OCI-LY1 (cell line): ENCODE results near the gene MAP3K1.

Experiments
- CTCF ChIP-seq: fragments of 200-600 bp; sonication (generic), shearing (Covaris generic); IDR thresholded peaks from 2 replicates; pipeline ENCODE4 v1.5.1; 2017; ENCODE audit warnings: mild to moderate bottlenecking, antibody characterized with exemption, low read length, moderate library complexity, mixed read lengths
- EZH2 ChIP-seq: fragments of 200-600 bp; sonication (generic), shearing (Covaris generic); IDR thresholded peaks from 2 replicates; pipeline ENCODE4 v1.8.0; 2017; ENCODE audit warnings: borderline replicate concordance, mixed run types, mild to moderate bottlenecking, antibody characterized with exemption, low read length, moderate library complexity, mixed read lengths

DNA sequence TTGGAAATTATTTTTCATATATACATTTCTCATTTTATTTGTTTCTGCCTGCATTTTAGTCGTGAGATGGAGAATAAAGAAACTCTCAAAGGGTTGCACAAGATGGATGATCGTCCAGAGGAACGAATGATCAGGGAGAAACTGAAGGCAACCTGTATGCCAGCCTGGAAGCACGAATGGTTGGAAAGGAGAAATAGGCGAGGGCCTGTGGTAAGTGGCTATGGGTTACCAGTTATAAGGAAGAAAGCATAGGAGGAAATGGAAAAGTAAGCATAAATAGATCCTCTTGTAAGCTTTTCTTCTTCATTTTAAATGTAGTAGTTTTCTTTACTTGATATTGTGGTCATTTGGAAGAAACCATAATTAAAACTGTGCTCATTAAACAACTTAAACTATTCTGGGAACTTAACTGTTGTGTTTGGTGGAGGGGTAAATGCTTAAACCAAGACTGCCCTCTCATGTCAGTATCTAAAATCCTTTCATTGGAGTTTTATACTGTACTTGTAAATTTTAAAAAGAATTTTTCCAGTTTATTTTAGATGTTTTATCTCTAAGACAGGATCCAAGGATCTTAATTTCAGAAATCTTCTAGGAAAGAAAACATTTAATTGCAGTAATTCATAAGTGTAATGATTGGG, 41.3 kb downstream of the MAP3K1 start:
- TF ChIP-seq CTCF (peak; percentile 23; the same call in 1 of the 2 replicates), EZH2 (no peak)
